GM12872 (cell line): ENCODE measurements around the gene COA6.

ENCODE experiments used
- CTCF ChIP-seq: IDR thresholded peaks from 3 replicates; pipeline ENCODE4 v1.5.1; 2011; ENCODE audit warnings: low read depth, mild to moderate bottlenecking, low read length, moderate library complexity; ENCODE audit not compliant: insufficient read depth

COA6 gene

GRCh38 chr1:234427950-234428646 lies 54.8 kb downstream of the COA6 start:
- TF ChIP-seq CTCF, result no peak

- no peak for TF ChIP-seq CTCF
Observed at GRCh38 chr1:234429434-234429806, 56.2 kb downstream of the COA6 start.

GRCh38 chr1:234430691-234431090 lies 57.4 kb downstream of the COA6 start:
- TF ChIP-seq CTCF, result no peak

- no peak for TF ChIP-seq CTCF
Observed at GRCh38 chr1:234431255-234431654, 58.0 kb downstream of the COA6 start.

- TF ChIP-seq CTCF, result no peak
Observed at GRCh38 chr1:234433563-234434285, 60.5 kb downstream of the COA6 start.
